H1 (cell line): Measurements from ENCODE around the gene INPP4A. TPM values are rescaled to one million over a fixed set of nuclear protein-coding genes. Genes with fewer than 3 reads are reported as not detected.

ENCODE experiments used
- CTCF ChIA-PET: fragments of 300-600 bp; sonication (Branson Sonifier 250); formaldehyde crosslinking; loops from one replicate; lab custom pipeline; 2021; ENCODE audit not compliant: partially characterized antibody; lab: Charles Lee
- POLR2A ChIA-PET: fragments of 300-600 bp; sonication (Branson Sonifier 250); formaldehyde crosslinking; loops from one replicate; lab custom pipeline; 2021; ENCODE audit warnings: inconsistent platforms; ENCODE audit not compliant: partially characterized antibody; lab: Charles Lee
- DNase-seq, 2 experiments: peaks; one replicate each; pipeline versions ENCODE4 v3.0.0 to v3.0.0-alpha.2; 2010 to 2022; ENCODE audit warnings: low spot score in 2 of 2, low read depth in 1 of 2, mixed read lengths in 1 of 2
- FAIRE-seq: peaks from 2 replicates; lab custom pipeline; 2011; peaks lifted over from hg19 to GRCh38; lab: Jason Lieb, UNC
- H2AFZ ChIP-seq: 2 replicates; pipeline ENCODE4 v1.8.1; 2012; ENCODE audit warnings: low read length, inconsistent platforms
- H2AK5ac ChIP-seq: 2 replicates; pipeline ENCODE4 v1.6.1; 2013; ENCODE audit warnings: low read depth, low read length
- H2BK120ac ChIP-seq: replicated peaks from 2 replicates; pipeline ENCODE3; 2013; ENCODE audit warnings: low read depth, low read length, inconsistent platforms
- H2BK12ac ChIP-seq: 2 replicates; pipeline ENCODE4 v1.6.1; 2013; ENCODE audit warnings: low read depth, low read length
- H2BK15ac ChIP-seq: 2 replicates; pipeline ENCODE4 v1.6.1; 2013; ENCODE audit warnings: low read length
- H2BK20ac ChIP-seq: 2 replicates; pipeline ENCODE4 v1.6.1; 2013; ENCODE audit warnings: low read length
- H2BK5ac ChIP-seq: 2 replicates; pipeline ENCODE4 v1.6.1; 2013; ENCODE audit warnings: low read depth, low read length
- H3K14ac ChIP-seq: 2 replicates; pipeline ENCODE4 v1.6.1; 2013; ENCODE audit warnings: inconsistent platforms; ENCODE audit not compliant: insufficient read length
- H3K18ac ChIP-seq: 2 replicates; pipeline ENCODE4 v1.6.1; 2013; ENCODE audit warnings: low read length; ENCODE audit errors: extremely low read depth
- H3K23ac ChIP-seq: 2 replicates; pipeline ENCODE4 v1.6.1; 2013; ENCODE audit warnings: inconsistent platforms; ENCODE audit not compliant: insufficient read length
- H3K23me2 ChIP-seq: 2 replicates; pipeline ENCODE4 v1.6.1; 2013; ENCODE audit warnings: low read depth, low read length
- H3K27ac ChIP-seq: 2 replicates; pipeline ENCODE4 v1.6.1; 2011; ENCODE audit warnings: low read depth, low read length, inconsistent platforms
- H3K27me3 ChIP-seq, 4 experiments: replicated peaks in 1 of 4; 1 replicate in 1 of 4; 2 replicates in 3 of 4; pipeline versions ENCODE4 v1.6.1 to v1.8.1; 2011 to 2013; ENCODE audit warnings: low read length in 3 of 4, mild to moderate bottlenecking in 3 of 4, inconsistent platforms in 2 of 4, mixed read lengths in 2 of 4, moderate library complexity in 1 of 4; ENCODE audit not compliant: control insufficient read depth in 3 of 4, insufficient read depth in 3 of 4; ENCODE audit errors: extremely low read depth in 1 of 4
- H3K36me3 ChIP-seq, 4 experiments: 2 replicates each; pipeline versions ENCODE4 v1.6.1 to v1.8.1; 2011 to 2013; ENCODE audit warnings: mild to moderate bottlenecking in 4 of 4, low read length in 3 of 4, moderate library complexity in 2 of 4, control low read depth in 1 of 4, inconsistent platforms in 1 of 4; ENCODE audit not compliant: insufficient read depth in 4 of 4, control insufficient read depth in 2 of 4
- H3K4ac ChIP-seq: replicated peaks from 2 replicates; pipeline ENCODE3; 2013; ENCODE audit warnings: low read length, low read depth, mixed read lengths, inconsistent platforms; ENCODE audit not compliant: insufficient read length
- H3K4me1 ChIP-seq, 4 experiments: replicated peaks in 1 of 4; 1 replicate in 1 of 4; 2 replicates in 3 of 4; pipeline versions ENCODE4 v1.6.1 to v1.8.1; 2011 to 2013; ENCODE audit warnings: low read length in 3 of 4, inconsistent platforms in 2 of 4, mixed read lengths in 1 of 4; ENCODE audit not compliant: insufficient read depth in 4 of 4, control insufficient read depth in 3 of 4
- H3K4me2 ChIP-seq, 2 experiments: 2 replicates each; pipeline versions ENCODE4 v1.6.1 to v1.8.1; 2011 to 2013; ENCODE audit warnings: low read depth in 2 of 2, low read length in 2 of 2, control low read depth in 1 of 2, inconsistent platforms in 1 of 2, mild to moderate bottlenecking in 1 of 2; ENCODE audit not compliant: insufficient read depth in 1 of 2
- H3K4me3 ChIP-seq, 4 experiments: fragments of 200-600, 300-600 bp in 1 of 4; sonication (generic), shearing (Covaris generic), sonication (Bioruptor Twin) in 1 of 4; 2 replicates each; pipeline versions ENCODE4 v1.5.1 to v1.8.1; 2011 to 2016; ENCODE audit warnings: low read length in 4 of 4, low read depth in 3 of 4, control low read depth in 2 of 4, inconsistent platforms in 2 of 4, mild to moderate bottlenecking in 2 of 4, mixed read lengths in 1 of 4, moderate library complexity in 1 of 4; ENCODE audit not compliant: insufficient read depth in 2 of 4; ENCODE audit errors: extremely low read depth in 1 of 4
- H3K56ac ChIP-seq: replicated peaks from 2 replicates; pipeline ENCODE3; 2013; ENCODE audit warnings: low read depth, mild to moderate bottlenecking, mixed read lengths, low read length, inconsistent platforms; ENCODE audit not compliant: insufficient read length
- H3K79me1 ChIP-seq: 2 replicates; pipeline ENCODE4 v1.6.1; 2013; ENCODE audit warnings: low read depth, low read length, control low read depth
- H3K79me2 ChIP-seq, 2 experiments: 2 replicates each; pipeline versions ENCODE4 v1.6.1 to v1.8.1; 2012 to 2013; ENCODE audit warnings: low read length in 2 of 2, mild to moderate bottlenecking in 2 of 2, inconsistent platforms in 1 of 2; ENCODE audit not compliant: insufficient read depth in 2 of 2, control insufficient read depth in 1 of 2
- H3K9ac ChIP-seq, 4 experiments: replicated peaks in 1 of 4; 1 replicate in 1 of 4; 2 replicates in 3 of 4; pipeline versions ENCODE4 v1.6.1 to v1.8.1; 2011 to 2013; ENCODE audit warnings: low read depth in 3 of 4, low read length in 3 of 4, control low read depth in 2 of 4, mild to moderate bottlenecking in 2 of 4, moderate library complexity in 2 of 4, inconsistent platforms in 1 of 4; ENCODE audit errors: extremely low read depth in 1 of 4
- H3K9me3 ChIP-seq, 2 experiments: 2 replicates each; pipeline versions ENCODE4 v1.6.1 to v1.8.1; 2012 to 2013; ENCODE audit warnings: mild to moderate bottlenecking in 2 of 2, moderate library complexity in 2 of 2, control low read depth in 1 of 2, inconsistent platforms in 1 of 2, low read depth in 1 of 2, low read length in 1 of 2, mixed read lengths in 1 of 2; ENCODE audit not compliant: insufficient read depth in 2 of 2
- H4K20me1 ChIP-seq, 2 experiments: replicated peaks in 1 of 2; 2 replicates each; pipeline versions ENCODE3 to v1.8.1; 2011 to 2013; ENCODE audit warnings: inconsistent platforms in 2 of 2, low read length in 2 of 2, mild to moderate bottlenecking in 1 of 2; ENCODE audit not compliant: insufficient read depth in 2 of 2, control insufficient read depth in 1 of 2
- H4K5ac ChIP-seq: 2 replicates; pipeline ENCODE4 v1.6.1; 2013; ENCODE audit warnings: low read length, low read depth, mixed read lengths, inconsistent platforms; ENCODE audit not compliant: insufficient read length
- H4K8ac ChIP-seq: 2 replicates; pipeline ENCODE4 v1.8.0; 2013; ENCODE audit warnings: mild to moderate bottlenecking, moderate library complexity, low read length, inconsistent platforms; ENCODE audit not compliant: insufficient read depth; ENCODE audit errors: extremely low read depth
- H4K91ac ChIP-seq: replicated peaks from 2 replicates; pipeline ENCODE3; 2013; ENCODE audit warnings: low read length, mixed read lengths, inconsistent platforms; ENCODE audit not compliant: insufficient read length
- EP300 ChIP-seq, 2 experiments: IDR thresholded peaks; 1 replicate in 1 of 2; 2 replicates in 1 of 2; pipeline ENCODE4 v1.6.1; 2011 to 2012; ENCODE audit warnings: low read depth in 2 of 2, low read length in 2 of 2, mild to moderate bottlenecking in 2 of 2, borderline replicate concordance in 1 of 2, inconsistent platforms in 1 of 2, moderate library complexity in 1 of 2
- SIX5 ChIP-seq: IDR thresholded peaks from 2 replicates; pipeline ENCODE4 v1.6.1; 2011; ENCODE audit warnings: mild to moderate bottlenecking, low read depth, low read length
- WGBS, 2 experiments: shearing (Covaris generic) in 1 of 2; methylation state at CpG; one replicate each; pipeline versions ENCODE4 v1.1.6 to v1.1.7; 2013 to 2015; ENCODE audit warnings: low lambda C conversion rate in 2 of 2, mixed read lengths in 2 of 2, inconsistent platforms in 1 of 2, low coverage in 1 of 2, missing lambda C conversion rate in 1 of 2; ENCODE audit not compliant: insufficient replicate concordance in 2 of 2, insufficient coverage in 1 of 2, insufficient read length in 1 of 2; ENCODE audit errors: extremely low coverage in 1 of 2, missing lambda C conversion rate in 1 of 2; 5-methylcytosine and 5-hydroxymethylcytosine counted together
- polyA plus RNA-seq, 7 experiments: library from polyadenylated mRNA; depleted of rRNA in 3 of 7; stranded (reverse) in 5 of 7; unstranded in 2 of 7; fragments of >200 nt in 5 of 7; fragments of 200-250 nt in 2 of 7; gene quantifications; 1 replicate in 5 of 7; 2 replicates in 1 of 7; 4 replicates in 1 of 7; pipeline versions ENCODE4 v1.2.1 to v1.2.3, GENCODE V29; 2011 to 2013; ENCODE audit warnings: missing spikeins in 2 of 7, mixed read lengths in 2 of 7
- total RNA-seq: library from RNA; stranded (reverse); fragmentation: NEBNext Ultra II Directional; extraction: Animal tissue kit (Norgen Biotek cat#: 25700); gene quantifications from 2 replicates; pipeline ENCODE4 v1.2.1, GENCODE V29; 2021

The INPP4A gene
- total and polyA plus RNA-seq, 2 of the 8 experiments (the other 6 are each of a cell fraction or from before 2014, with no cell fraction given), result 25.6 to 34.3 TPM

- CTCF ChIA-PET, result interaction anchor here (1.1 kb wide), 2 partner anchors 36 to 63 kb away, joined by 3 to 4 read pairs; no protein-coding TSS in a partner anchor
- Histone ChIP-seq H2AFZ (no peak overlapping the region), H4K91ac (no peak overlapping the region), H4K20me1 (peaks cover 0 to 10% of the 10 kb centered on the region in 2 experiments), H3K79me1 (peaks cover 7% of the 10 kb centered on the region; the same call in 1 of the 2 replicates), H3K4me1 (peaks cover 0 to 10% (median 4%) of the 10 kb centered on the region in 4 experiments; a peak in 2 of 7 replicates), H2BK12ac (no peak overlapping the region), H3K4me3 (no peak overlapping the region), H3K36me3 (peaks cover 3 to 15% (median 7%) of the 10 kb centered on the region in 4 experiments; a peak in 7 of 8 replicates), H2BK15ac (no peak overlapping the region), H3K79me2 (peaks cover 17 to 44% of the 10 kb centered on the region in 2 experiments), H4K8ac (no peak overlapping the region), H3K4me2 (no peak overlapping the region), H3K27ac (no peak overlapping the region), H4K5ac (no peak overlapping the region), H2BK120ac (no peak overlapping the region), H3K18ac (no peak overlapping the region), H2AK5ac (no peak overlapping the region), H2BK5ac (no peak overlapping the region), H3K27me3 (no peaks in the 10 kb centered on the region), H2BK20ac (no peak overlapping the region), H3K56ac (no peak overlapping the region), H3K9me3 (no peaks in the 10 kb centered on the region), H3K9ac (no peak overlapping the region), H3K4ac (no peak overlapping the region), H3K14ac (no peak overlapping the region), H3K23ac (no peak overlapping the region), H3K23me2 (peaks cover 8% of the 10 kb centered on the region)
- 83% methylated on average over 3 of the region's 3 CpGs; no CpG with 5 or more reads in 1 of the 2 experiments for WGBS, 2 experiments
- DNase-seq (no peak), FAIRE-seq (no peak)
- POLR2A ChIA-PET, result no interaction called here
- TF ChIP-seq EP300 (IDR thresholded peaks at IDR 0.05; ENCODE audit: borderline replicate concordance in 1 of 2, low read depth in 2 of 2, low read length in 2 of 2), result no peak
- TF ChIP-seq SIX5, result no peak
Observed at GRCh38 chr2:98605076-98605475, 160.4 kb downstream of the INPP4A start.
